NCI-H2081 treated with DMSO at 0.1 percent for 48 hours (cell line): ENCODE data around the gene THBD.

Experiments
- DNase-seq: peaks from one replicate; lab custom pipeline; 2025; lab: John Stamatoyannopoulos, UW

THBD gene, protein sequence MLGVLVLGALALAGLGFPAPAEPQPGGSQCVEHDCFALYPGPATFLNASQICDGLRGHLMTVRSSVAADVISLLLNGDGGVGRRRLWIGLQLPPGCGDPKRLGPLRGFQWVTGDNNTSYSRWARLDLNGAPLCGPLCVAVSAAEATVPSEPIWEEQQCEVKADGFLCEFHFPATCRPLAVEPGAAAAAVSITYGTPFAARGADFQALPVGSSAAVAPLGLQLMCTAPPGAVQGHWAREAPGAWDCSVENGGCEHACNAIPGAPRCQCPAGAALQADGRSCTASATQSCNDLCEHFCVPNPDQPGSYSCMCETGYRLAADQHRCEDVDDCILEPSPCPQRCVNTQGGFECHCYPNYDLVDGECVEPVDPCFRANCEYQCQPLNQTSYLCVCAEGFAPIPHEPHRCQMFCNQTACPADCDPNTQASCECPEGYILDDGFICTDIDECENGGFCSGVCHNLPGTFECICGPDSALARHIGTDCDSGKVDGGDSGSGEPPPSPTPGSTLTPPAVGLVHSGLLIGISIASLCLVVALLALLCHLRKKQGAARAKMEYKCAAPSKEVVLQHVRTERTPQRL

GRCh38 chr20:23049201-23050075 is at the start of gene THBD:
Gene THBD (minus strand): TSS chr20:23049672. CDS start chr20:23049504, 168 bp downstream.
- no peak for DNase-seq

DNA sequence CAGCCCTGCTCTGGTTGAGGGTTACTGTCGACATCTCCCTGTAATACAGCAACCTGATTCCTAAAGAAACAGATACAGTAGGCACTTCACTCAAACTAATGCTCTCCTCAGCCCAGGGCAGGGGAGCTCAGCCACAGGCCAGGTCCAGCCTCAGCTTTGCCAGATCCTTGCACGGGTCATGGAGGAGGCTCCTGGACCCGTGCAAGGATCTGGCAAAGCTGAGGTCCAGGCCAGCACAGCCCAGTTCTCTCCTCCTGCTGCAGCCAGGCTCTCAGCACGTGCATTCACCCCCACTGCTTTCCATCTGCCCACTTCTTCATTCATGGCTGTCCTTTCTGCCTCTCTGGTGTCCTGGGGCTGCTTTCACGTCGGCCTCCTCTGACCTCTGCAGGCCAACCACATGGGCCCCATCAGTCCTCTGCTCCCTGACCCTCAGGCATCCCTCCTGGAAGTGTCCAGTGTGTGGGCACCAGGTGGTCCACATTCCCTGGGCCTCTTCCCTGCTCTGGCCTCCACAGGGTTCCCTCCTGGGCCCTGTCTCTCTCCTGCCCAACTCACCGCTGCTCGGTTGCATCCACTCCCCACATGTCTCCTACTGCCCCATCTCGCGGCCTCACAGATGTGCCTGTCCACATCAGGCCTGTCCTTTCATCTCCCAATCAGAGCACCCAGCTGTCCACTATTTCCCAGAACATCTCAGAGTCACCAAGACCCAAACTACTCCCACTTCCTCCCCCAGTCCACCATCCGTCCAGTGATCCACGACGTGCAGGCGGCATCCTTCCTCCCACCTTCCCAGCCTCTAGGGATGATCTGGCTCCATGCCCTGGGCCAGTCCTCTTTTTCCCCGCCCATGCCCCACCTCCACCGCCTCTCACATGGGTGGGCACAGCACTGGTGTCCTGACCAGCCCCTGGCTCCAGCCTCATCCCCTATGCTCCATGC is 48.4 kb upstream of the THBD start:
- no peak for DNase-seq

- DNase-seq, result no peak
These were observed 47.6 kb upstream of the THBD start for GRCh38 chr20:23096986-23097520.

DNA sequence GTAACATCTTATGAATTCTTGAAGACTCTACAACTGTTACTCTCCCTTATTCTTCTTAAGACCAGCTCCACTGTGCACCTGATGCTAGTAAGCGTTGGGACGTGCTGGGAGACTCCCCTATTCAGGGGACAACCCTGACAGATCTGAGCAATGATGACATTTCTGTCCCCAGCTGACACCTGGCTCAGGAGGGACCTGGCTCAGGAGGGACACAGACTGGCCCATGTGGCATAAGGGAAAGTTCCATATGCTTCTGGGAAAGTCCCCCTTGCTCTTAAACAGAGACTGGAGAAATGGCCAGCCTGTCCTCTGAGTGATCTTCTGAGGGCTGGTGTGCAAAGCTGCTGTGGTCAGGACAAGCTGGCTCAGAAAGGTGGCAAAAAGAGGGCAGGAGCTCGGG is 46.6 kb upstream of the THBD start:
- DNase-seq, result no peak

- DNase-seq, result no peak
These were observed 46.0 kb upstream of the THBD start for GRCh38 chr20:23095499-23095898.

DNA sequence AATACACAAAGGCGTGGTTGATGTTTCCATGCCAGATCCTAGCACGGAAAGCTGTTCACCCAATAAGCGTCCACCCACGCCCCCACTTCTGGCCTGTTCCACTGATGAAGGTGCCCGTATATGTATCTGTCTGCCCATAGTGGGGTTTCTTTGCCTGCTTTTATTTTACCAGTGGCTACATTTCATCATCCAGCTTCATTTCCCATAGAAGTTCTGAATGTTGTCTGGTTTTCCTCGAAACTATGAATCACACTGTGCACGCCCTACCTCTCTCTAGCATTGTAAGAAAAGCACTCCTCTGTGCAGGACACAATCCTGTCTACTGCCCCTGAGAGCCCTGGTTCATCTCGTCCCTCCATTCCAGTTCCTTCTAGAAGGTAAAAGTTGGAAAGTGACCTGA is 45.5 kb upstream of the THBD start:
- DNase-seq, result no peak

GRCh38 chr20:23094213-23094896 is 44.9 kb upstream of the THBD start:
- DNase-seq, result no peak

DNA sequence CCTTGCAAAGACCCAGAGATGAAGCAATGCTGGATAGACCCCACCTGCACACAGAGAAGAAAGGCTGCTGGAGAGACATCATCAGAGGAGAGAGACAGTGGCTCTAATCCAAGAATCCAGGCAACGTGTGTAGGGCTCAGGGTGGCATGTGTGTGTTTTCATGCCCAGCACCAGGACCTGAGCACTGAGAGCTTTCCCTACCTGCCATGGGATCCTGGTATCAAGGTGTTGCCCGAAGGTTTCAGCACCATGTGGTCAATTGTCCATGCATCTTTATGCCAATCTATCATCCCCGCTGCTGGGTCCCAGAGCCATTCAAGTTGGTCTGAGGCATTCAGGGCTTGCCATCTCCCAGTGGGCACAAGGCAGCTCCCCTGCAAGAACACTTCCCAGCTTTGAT is 44.1 kb upstream of the THBD start:
- no peak for DNase-seq

- DNase-seq, result no peak
These were observed 43.5 kb upstream of the THBD start for GRCh38 chr20:23092861-23093495.

GRCh38 chr20:23092384-23092756 is 42.9 kb upstream of the THBD start:
- no peak for DNase-seq

DNA sequence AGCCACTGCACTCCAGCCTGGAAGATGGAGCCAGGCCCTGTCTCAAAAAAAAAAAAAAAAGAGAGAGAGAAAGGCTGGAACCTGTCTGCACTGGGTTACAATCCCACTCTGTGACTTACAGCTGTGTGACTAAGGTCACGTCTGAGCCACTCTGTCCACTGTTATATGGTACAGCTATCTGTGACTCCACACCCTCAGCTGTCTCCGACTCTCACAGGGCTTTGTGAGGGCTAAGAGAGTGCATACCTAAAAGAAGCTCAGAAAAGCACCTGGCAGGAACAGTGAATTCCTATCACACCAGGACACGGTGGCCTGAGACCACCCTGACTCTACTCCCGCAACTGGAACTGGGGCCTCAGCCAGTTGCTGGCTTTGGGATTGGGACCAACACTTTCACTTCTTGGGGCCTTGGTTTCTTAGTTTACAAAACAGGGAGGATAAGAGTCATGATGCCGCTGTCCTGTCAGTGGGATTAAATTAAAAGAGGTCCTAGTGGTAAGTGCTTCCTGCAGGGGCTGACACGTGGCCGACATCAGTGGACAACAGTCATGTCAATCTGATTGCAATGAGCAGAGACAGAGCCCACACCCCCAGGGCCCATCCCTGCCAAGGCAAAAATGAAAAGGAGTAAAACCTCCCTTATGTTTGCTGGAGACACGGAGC is 42.4 kb upstream of the THBD start:
- no peak for DNase-seq

- DNase-seq, result no peak
These were observed 41.4 kb upstream of the THBD start for GRCh38 chr20:23090878-23091277.

- no peak for DNase-seq
These were observed 40.7 kb upstream of the THBD start for GRCh38 chr20:23090147-23090546.

DNA sequence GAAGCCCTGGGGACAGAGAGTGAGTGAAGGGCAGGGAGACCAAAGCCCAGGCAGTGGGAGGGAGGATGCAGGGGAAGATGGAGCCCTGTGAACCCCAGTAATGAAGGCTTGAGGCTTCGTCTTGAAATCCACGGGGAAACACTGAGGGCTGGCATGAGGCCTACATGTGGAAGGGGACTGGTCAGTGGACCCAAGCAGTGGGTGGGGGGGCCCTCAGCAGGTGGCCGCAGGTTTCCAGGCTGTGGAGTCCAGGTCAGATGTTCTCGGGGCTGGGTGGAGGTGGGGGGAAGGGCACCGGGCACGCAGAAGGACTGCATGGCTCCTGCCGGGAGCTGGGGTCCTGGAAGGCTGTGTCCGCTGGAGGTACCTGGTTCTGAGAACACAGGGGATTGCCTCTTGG is 39.4 kb upstream of the THBD start:
- no peak for DNase-seq

DNA sequence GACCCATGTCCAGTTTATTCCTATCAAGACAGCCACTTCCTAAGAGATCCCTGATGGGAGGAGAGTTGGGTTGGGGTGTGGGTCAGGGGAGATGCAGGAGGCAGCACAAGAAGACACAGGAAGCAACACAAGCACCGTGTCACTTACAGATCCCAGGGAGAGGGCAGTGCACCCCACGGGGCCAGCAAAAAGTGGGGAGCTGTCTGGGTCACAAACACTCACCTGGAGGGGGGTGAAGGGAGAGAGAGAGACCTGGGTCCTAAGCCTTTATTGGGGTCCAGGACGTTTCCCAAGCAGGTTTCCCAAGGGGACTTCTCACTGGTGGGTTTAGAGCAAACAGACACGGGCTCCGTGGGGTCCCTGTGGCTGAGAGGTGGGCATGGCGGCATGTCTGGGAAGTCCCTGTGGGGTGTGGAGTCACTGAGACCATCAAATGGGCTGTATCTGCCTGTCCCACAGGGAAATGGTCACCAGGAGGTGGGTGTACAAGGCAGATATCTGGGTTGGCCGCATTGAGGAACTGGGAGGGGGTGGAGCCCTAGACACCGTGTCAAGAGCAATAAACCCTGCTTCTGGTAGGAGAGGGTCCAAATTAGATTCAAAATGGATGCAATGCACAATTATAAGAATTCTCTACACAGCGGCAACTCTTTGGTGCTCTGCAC is 38.2 kb upstream of the THBD start:
- no peak for DNase-seq

DNA sequence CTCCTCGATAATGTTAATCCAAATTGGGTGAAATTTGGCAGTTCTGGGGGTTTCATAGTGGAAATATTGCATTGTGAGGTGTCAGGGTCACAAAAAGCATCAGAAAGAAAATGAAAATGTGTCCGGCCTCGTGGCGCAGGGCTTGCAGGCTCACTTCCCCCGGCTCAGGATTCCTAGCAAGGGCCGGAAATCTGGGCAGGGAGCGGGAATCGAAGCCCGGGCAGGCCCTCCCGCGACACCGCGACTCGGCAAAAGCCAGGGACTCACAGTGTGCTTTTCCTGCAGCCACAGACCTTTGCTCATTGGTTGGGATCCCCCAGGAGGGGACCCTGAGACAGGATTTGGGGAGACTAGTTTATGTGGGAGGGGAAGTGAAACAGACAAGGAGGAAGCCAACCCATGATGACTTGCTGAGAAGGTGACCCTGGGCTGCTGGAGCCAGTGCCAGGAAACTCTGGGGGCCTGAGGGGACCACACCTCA is 37.5 kb upstream of the THBD start:
- no peak for DNase-seq

DNA sequence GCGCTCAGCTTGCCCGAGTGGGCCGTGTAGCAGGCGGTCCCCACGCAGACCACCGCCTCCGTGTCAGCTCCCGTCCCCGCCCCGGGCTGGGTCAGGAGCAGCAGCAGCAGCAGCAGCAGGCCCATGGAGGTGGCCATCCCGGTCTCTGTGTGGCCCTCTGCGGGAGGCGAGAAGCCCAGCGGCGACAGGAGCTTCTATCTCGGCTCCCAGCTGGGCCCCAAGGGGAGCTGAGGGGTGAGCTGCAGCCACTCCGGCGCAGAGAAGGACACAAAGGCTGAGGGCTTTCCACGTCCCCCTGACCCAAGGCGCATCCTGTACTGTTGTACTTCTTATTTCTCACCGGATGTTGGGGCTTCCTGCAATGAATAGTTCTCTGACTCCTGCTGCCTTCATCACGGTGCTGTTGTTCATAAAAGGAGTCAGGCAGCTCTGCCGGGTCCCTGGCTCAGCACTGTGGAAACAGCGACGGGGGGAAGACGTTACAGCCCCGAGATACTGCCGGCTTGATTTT is 36.6 kb upstream of the THBD start, which contains the start of gene CD93:
Gene CD93 (minus strand): TSS at position 269 of the 511 bp plus-strand sequence. CDS start 132 bp downstream, at position 137.
- no peak for DNase-seq

- DNase-seq, result no peak
These were observed 36.1 kb upstream of the THBD start for GRCh38 chr20:23085436-23086055.
